Ovary (tissue), 3 donors: ENCODE measurements around the gene SH2D6.

ENCODE experiments used
- POLR2A ChIP-seq: fragments of 450-650 bp; IDR thresholded peaks from one replicate; pipeline ENCODE4 v1.6.1; 2017; ENCODE audit warnings: antibody characterized with exemption, mild to moderate bottlenecking, moderate library complexity
- TF ChIP-seq, protein P1 (sequence below), 3 donors: fragments of 450-650 bp in 2 of 3; fragments of 200-600 bp in 1 of 3; IDR thresholded peaks; one replicate each; pipeline versions ENCODE4 v1.5.1 to v1.8.0; 2016 to 2022; ENCODE audit warnings: antibody characterized with exemption in 3 of 3, mild to moderate bottlenecking in 1 of 3
- donor health status: DM: no; HTN: no; CAD: no.

DNA sequence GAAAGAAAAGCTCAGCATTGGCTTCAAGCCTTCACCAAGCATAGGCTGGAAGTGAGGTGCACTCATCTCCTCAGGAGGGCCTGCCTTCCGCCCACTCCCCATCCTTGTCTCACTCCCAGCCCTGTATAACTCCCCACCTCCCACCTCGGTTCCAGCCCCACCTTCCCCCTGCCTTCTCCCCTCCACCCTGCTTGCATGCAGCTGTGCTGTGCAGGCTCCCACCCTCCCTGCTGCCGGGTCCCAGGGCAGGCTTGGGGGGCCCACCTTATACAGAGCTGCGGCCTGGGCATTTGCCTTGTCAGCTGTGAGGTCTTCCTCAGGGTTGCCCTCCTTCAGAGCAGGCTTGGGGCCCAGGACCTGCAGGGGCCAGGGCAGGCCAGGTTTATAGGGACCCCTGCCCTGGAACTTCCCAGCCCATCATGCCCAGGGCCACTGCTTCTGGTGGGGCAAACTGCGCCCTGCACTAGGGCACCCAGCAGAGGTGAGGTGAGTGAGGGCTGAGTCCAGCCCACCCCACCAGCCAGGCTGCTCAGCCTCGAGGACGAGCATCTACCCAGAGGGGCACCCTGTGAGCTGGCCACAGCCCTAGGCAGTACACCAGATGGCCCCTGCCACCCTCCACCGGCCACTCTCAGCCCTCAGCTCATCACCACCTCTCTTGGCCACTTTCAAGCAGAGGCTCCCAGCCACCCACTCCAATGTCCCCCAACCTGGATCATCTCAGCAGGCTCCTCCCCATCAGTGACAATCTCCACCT lies 19.9 kb upstream of the SH2D6 start:
- TF ChIP-seq, protein P1, sequence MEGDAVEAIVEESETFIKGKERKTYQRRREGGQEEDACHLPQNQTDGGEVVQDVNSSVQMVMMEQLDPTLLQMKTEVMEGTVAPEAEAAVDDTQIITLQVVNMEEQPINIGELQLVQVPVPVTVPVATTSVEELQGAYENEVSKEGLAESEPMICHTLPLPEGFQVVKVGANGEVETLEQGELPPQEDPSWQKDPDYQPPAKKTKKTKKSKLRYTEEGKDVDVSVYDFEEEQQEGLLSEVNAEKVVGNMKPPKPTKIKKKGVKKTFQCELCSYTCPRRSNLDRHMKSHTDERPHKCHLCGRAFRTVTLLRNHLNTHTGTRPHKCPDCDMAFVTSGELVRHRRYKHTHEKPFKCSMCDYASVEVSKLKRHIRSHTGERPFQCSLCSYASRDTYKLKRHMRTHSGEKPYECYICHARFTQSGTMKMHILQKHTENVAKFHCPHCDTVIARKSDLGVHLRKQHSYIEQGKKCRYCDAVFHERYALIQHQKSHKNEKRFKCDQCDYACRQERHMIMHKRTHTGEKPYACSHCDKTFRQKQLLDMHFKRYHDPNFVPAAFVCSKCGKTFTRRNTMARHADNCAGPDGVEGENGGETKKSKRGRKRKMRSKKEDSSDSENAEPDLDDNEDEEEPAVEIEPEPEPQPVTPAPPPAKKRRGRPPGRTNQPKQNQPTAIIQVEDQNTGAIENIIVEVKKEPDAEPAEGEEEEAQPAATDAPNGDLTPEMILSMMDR (IDR thresholded peaks at IDR 0.05), result no peak
- no peak for TF ChIP-seq POLR2A
